Measurements from ENCODE around the gene GALNT16. TPM values are rescaled to one million over a fixed set of nuclear protein-coding genes. Genes with fewer than 3 reads are reported as not detected.

Gene GALNT16
- total RNA-seq, 4 donors from 2014 or later, result 2.1 to 35.9 (median 11.5) TPM

DNA sequence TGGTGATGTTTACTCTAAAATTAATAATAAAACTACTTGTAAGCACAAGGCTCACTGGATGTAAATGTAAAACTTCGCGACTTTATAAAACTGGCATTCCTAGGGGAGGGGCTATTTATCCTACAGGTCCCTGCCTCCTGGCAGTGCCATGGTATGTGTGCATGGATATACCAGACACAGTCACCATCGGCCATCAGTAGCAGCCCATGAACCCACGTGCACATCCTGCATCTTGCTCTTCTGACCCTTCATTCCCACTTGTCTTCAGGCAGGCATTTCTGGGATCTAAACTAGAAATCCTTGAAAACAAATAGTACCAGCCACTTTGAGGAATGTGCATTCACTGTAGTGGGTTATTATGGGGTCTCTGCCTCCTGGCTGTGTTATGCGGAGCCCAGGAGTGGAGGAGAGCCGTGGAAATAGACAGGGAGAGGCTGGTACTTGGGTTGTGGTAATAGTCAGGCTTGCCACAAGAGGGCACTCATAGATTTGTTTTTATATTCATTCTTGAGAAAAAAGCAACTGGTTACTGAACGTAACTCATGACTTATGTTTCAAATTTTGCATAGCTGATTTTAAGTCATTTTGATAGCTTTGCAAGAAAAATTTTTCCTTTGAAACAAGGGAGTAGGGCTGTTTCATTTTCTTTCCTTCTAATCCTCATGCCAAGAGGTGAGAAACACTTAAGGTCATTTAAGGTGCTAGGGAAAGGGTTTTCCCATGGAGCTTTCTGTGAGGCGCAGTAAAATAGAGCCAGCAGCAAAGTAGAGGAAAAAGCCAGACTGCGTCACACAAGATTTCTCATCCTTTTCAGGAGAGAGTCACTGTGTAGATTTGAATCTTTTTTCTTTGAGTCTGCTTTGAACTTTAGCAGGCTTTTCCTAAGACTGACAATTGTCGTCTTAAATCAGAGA, 17.4 kb upstream of the GALNT16 start:
- Histone ChIP-seq H3K36me3 (no peaks in the 10 kb centered on the region), H3K4me1 (no peaks in the 10 kb centered on the region), H3K4me3 (no peak overlapping the region), H3K27me3 (no peaks in the 10 kb centered on the region), H3K9me3 (no peaks in the 10 kb centered on the region), H3K27ac (peak overlapping the region; percentile 57 to 73)
- intact Hi-C loops (cut with DNase I; ENCODE audit: low total_unique reads), result loop anchor here (5.0 kb wide), 1 partner anchor 215 kb away; no protein-coding TSS in a partner anchor
- DNase-seq, result peak; percentile 67 to 83
- no peak for TF ChIP-seq POLR2A (IDR thresholded peaks at IDR 0.05)
- TF ChIP-seq, protein P1, sequence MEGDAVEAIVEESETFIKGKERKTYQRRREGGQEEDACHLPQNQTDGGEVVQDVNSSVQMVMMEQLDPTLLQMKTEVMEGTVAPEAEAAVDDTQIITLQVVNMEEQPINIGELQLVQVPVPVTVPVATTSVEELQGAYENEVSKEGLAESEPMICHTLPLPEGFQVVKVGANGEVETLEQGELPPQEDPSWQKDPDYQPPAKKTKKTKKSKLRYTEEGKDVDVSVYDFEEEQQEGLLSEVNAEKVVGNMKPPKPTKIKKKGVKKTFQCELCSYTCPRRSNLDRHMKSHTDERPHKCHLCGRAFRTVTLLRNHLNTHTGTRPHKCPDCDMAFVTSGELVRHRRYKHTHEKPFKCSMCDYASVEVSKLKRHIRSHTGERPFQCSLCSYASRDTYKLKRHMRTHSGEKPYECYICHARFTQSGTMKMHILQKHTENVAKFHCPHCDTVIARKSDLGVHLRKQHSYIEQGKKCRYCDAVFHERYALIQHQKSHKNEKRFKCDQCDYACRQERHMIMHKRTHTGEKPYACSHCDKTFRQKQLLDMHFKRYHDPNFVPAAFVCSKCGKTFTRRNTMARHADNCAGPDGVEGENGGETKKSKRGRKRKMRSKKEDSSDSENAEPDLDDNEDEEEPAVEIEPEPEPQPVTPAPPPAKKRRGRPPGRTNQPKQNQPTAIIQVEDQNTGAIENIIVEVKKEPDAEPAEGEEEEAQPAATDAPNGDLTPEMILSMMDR (IDR thresholded peaks at IDR 0.05), result peak; percentile 74 to 81 (median 77)

DNA sequence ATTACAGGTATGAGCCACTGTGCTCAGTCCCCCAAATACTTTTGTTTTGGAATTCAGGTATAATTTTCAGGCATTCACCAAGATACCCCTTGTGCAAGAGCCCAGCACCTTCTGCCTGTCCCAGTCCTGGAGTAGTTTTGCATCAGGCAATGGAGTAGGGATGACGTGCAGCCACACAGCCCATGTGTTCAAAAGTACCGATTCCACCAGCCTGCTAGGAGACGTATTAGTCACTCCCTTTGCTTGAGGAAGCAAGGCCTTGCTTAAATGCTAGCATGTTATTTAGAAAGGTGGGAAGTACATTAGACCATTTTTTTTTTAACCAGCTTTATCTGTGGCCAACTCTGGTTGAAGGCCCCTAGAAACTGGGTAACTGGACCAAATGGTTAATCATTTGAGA, 15.0 kb upstream of the GALNT16 start:
- intact Hi-C loops (cut with DNase I; ENCODE audit: low total_unique reads), result loop anchor here (5.0 kb wide), 1 partner anchor 212 kb away; no protein-coding TSS in a partner anchor
- Histone ChIP-seq H3K4me1 (no peaks in the 10 kb centered on the region), H3K4me3 (no peak overlapping the region), H3K27ac (no peak overlapping the region), H3K9me3 (no peaks in the 10 kb centered on the region), H3K36me3 (no peaks in the 10 kb centered on the region), H3K27me3 (no peaks in the 10 kb centered on the region)
- no peak for DNase-seq
- TF ChIP-seq, protein P1 (IDR thresholded peaks at IDR 0.05), result no peak
- no peak for TF ChIP-seq POLR2A (IDR thresholded peaks at IDR 0.05)

DNA sequence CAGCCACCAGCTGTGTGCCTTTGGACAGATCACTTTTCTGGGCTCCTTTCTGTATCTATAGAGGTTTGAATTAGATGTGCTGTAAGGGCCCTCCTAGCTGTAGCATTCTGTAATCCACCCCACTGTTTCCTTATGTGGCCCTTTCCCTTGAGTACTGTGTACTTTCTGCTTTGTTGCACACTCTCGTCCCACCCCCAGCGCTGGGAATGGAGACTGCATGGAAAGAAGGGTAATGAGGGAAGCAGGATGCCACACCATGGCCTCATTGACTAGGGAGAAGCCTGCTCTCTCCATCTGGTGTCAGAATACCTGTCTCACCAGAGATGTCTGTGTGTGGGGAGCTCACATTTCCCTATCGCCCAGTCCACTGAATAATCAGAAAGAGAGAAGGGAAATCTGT, 13.6 kb upstream of the GALNT16 start:
- no peak overlapping the region for H3K4me3 ChIP-seq
- H3K9me3 ChIP-seq, result no peaks in the 10 kb centered on the region
- intact Hi-C loops (cut with DNase I; ENCODE audit: low total_unique reads), result no loop called here
- H3K4me1 ChIP-seq, result no peaks in the 10 kb centered on the region
- peak overlapping the region in 1 of 2 donors; percentile 19 for H3K27ac ChIP-seq
- DNase-seq, result no peak
- no peak for TF ChIP-seq POLR2A (IDR thresholded peaks at IDR 0.05)
- TF ChIP-seq, protein P1 (IDR thresholded peaks at IDR 0.05), result no peak
- no peaks in the 10 kb centered on the region for H3K36me3 ChIP-seq
- H3K27me3 ChIP-seq, result no peaks in the 10 kb centered on the region

DNA sequence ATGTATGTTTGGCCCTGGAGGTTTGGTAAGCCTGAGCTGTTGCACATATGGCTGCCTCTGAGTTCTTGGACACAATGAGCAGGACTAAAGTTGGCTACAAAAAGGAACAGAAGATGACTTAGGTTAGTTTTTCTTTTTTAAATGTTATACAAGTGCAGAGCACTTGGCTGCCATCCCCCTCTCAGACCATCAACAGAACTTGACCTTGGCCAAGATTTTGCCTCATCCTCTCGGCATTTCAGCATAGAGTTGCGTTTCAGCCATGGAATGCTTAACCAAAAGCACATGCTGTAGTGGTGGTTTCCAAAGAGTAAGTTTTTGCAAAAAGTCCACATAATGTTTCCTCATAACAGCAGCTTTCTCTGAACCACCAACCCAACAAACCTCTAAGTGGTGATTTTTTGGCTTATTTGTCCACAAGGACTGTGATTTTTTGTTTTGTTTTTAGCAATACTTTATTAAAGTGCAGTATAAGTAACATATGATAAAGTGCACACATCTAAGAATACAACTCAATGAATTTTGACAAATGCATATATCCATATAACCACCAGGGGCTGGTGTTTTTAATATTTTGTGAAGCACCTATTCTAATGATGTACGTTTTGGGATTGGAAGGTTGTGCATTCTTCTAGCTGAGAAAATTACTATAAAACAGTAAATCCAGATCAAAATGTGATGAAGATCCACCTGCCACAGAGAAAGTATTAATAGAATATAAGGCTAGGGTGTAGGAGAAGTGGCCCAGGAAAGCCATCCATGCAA, 12.1 kb upstream of the GALNT16 start:
- no peak for TF ChIP-seq POLR2A (IDR thresholded peaks at IDR 0.05)
- TF ChIP-seq, protein P1 (IDR thresholded peaks at IDR 0.05), result peak in 3 of 4 experiments; percentile 18 to 38 (median 24)
- Histone ChIP-seq H3K36me3 (no peaks in the 10 kb centered on the region), H3K27ac (peak overlapping the region; percentile 73 to 80), H3K27me3 (no peaks in the 10 kb centered on the region), H3K4me3 (no peak overlapping the region), H3K9me3 (no peaks in the 10 kb centered on the region), H3K4me1 (no peaks in the 10 kb centered on the region)
- peak; percentile 75 to 87 for DNase-seq
- intact Hi-C loops (cut with DNase I; ENCODE audit: low total_unique reads), result no loop called here
